ENCODE measurements around the gene GOLGA6L1.
"Not testable (repeated sequence)": the region's sequence is repeated elsewhere in the genome, so short reads cannot be mapped to it uniquely, and the experiment has no call there.

Gene GOLGA6L1

DNA sequence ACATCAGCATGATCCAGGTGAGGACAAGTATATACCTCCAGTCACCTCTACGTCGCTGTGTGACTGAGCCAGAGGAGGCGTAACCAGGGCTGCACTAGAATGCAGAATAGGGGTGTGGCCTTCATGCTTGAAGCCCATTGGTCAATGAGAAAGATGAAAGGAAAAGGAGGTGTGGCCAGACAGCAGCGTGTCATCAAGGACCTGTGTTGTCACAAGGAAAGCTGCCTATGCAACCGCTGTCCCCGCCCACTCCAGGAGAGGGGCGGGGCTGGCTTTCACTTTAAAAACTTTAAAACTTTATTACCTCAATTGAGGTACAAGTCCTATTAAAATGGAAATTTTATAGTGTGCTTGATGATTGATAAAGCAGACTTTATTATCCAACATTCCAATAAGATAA, at the start of gene GOLGA6L1:
Gene GOLGA6L1 (minus strand): TSS at position 101 of the 400 bp plus-strand sequence. CDS start 91 bp downstream, at position 10.
- not testable (repeated sequence) for DNase-seq

DNA sequence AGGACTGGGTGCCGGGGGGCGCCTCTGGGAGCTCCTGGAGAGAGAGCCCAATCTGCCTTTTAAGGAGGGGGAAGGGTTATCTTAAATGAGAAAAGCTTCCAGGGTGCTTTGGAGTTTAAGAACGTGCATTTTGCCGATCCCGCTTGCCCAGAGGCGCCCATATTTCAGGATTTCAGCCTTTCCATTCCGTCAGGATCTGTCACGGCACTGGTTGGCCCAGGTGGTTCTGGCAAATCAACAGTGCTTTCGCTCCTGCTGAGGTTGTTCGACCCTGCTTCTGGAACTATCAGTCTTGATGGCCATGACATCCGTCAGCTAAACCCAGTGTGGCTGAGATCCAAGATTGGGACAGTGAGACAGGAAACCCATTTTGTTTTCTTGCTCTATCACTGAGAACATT, 44.6 kb upstream of the GOLGA6L1 start:
- DNase-seq, result not testable (repeated sequence)

- not testable (repeated sequence) for DNase-seq
Measured at GRCh38 chr15:23180547-23180927, 43.9 kb upstream of the GOLGA6L1 start.

GRCh38 chr15:23179768-23180546, 43.3 kb upstream of the GOLGA6L1 start:
- not testable (repeated sequence) for DNase-seq

DNA sequence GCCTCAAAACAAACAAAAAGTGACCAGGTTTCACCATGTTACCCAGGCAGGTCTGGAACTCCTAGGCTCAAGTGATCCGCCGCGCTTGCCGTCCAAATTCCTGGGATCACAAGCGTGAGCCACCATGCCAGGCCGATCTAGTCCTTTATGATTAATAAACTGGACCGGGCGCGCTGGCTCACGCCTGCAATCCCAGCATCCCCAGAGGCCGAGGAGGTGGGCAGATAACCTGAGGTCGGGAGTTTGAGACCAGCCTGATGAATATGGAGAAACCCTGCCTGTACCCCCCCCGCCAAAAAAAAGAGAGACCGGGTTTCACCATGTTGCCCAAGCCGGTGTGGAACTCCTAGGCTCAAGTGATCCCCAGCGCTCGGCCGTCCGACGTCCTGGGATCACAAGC, 40.1 kb upstream of the GOLGA6L1 start:
- DNase-seq, result not testable (repeated sequence)

GRCh38 chr15:23175606-23176005, 39.0 kb upstream of the GOLGA6L1 start:
- not testable (repeated sequence) for DNase-seq

DNA sequence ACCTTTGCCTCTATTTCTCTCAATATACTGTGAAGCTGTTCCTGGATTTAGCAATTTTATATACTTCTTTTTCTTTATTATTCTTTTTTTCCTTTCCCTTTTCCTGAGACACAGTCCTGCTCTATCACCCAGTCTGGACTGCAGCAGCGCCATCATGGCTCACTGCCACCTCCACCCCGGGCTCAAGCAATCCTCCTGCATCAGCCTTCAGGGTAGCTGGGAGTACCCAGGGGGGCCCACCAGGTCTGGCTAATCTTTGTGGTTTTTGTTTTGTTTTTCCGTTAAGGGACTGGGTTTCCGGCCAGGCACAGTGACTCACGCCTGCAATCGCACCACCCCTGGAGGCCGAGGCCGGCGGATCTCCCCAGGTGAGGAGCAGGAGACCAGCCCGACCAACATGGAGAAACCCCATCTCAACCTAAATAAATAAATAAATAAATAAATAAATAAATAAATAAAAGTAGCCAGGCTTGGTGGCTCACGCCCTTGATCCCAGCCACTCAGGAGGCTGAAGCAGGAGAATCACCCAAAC, 38.1 kb upstream of the GOLGA6L1 start:
- not testable (repeated sequence) for DNase-seq

DNA sequence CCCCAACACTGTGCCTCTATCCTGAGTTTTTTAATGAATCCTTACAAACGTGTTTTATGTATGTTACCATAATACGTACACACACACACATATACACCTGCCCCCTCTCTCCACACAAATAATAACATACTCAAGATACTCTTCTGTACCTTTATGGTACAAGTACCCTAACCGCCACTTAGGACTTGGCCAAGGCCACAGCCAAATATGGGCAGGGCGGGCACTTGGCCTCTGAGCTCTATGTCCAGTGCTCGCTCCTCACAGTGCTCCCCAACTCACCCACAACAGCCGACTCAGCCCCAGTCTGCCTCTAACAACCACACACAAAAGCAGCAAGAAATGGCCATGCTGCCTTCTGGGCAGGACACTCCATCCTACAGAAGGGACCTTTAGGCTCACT, 3.8 kb downstream of the GOLGA6L1 start:
- DNase-seq, result not testable (repeated sequence)

- DNase-seq, result no peak
Measured at GRCh38 chr15:23118208-23118607, 18.4 kb downstream of the GOLGA6L1 start.

- no peak for DNase-seq
Measured at GRCh38 chr15:23095796-23096195, 40.8 kb downstream of the GOLGA6L1 start.

DNA sequence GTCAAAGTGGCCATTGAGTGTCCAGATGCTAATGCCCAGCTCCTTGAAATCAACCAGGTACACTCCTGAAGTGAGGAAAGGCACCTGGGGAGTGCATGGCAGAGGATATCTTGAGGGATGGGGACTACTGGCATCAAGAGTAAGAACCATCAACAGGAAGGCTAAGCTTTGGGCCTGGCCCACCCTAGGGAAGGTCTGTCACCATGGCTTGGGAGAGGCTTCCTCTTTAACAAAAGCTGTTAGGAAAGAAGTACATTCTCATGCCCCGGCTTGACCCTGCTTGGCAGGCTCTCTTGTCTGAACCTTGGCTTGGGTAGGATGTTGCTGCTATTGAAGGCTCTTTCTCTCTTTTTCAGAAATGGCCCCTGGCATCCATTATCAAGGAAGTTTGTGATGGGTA, 53.5 kb downstream of the GOLGA6L1 start:
- DNase-seq, result no peak

- DNase-seq, result not testable (repeated sequence)
Measured at GRCh38 chr15:23081996-23082737, 54.5 kb downstream of the GOLGA6L1 start.

- DNase-seq, result no peak
Measured at GRCh38 chr15:23081271-23081670, 55.4 kb downstream of the GOLGA6L1 start.

GRCh38 chr15:23079766-23080165, 56.9 kb downstream of the GOLGA6L1 start:
- no peak for DNase-seq
